Chondrocyte (in vitro differentiated cells): ENCODE data around the gene GRAP2. TPM values are rescaled to one million over a fixed set of nuclear protein-coding genes. Genes with fewer than 3 reads are reported as not detected.

Experiments
- DNase-seq: peaks from one replicate; pipeline ENCODE4 v3.0.0; 2021; ENCODE audit warnings: mixed read lengths, low spot score
- H3K27ac Mint-ChIP-seq: one replicate; pipeline ENCODE4 v1.8.0; 2021; ENCODE audit warnings: mild to moderate bottlenecking, moderate library complexity, mixed read lengths; ENCODE audit not compliant: unreplicated experiment
- H3K27me3 Mint-ChIP-seq: 2 replicates; pipeline ENCODE4 v1.8.0; 2021; ENCODE audit warnings: low read depth, mixed read lengths
- H3K36me3 Mint-ChIP-seq: 2 replicates; pipeline ENCODE4 v1.8.0; 2021; ENCODE audit warnings: low read depth, mixed read lengths
- H3K4me1 Mint-ChIP-seq: 2 replicates; pipeline ENCODE4 v1.8.0; 2021; ENCODE audit warnings: low read depth, mild to moderate bottlenecking, mixed read lengths
- H3K4me3 Mint-ChIP-seq: one replicate; pipeline ENCODE4 v1.8.0; 2021; ENCODE audit warnings: mild to moderate bottlenecking, moderate library complexity, mixed read lengths; ENCODE audit not compliant: unreplicated experiment
- H3K9me3 Mint-ChIP-seq: 2 replicates; pipeline ENCODE4 v1.8.0; 2021; ENCODE audit warnings: low read depth, mixed read lengths
- long read RNA-seq: library from polyadenylated mRNA; stranded (forward); transcript quantifications from one replicate; pipeline ENCODE4 v2.0.0, GENCODE V29; 2021
- total RNA-seq: library from RNA; stranded (reverse); gene quantifications from 3 replicates; pipeline ENCODE4 v1.2.1, GENCODE V29; 2021
- TF ChIP-seq, protein P1 (sequence below): fragments of 200-600 bp; sonication (generic); IDR thresholded peaks from 2 replicates; pipeline ENCODE4 v1.5.0; 2021; ENCODE audit warnings: antibody characterized with exemption, mild to moderate bottlenecking, moderate library complexity

GRAP2 gene
- 0.24 TPM in 1 of 3 replicates, not detected in the others for total RNA-seq
- long read RNA-seq: 0 reads

DNA sequence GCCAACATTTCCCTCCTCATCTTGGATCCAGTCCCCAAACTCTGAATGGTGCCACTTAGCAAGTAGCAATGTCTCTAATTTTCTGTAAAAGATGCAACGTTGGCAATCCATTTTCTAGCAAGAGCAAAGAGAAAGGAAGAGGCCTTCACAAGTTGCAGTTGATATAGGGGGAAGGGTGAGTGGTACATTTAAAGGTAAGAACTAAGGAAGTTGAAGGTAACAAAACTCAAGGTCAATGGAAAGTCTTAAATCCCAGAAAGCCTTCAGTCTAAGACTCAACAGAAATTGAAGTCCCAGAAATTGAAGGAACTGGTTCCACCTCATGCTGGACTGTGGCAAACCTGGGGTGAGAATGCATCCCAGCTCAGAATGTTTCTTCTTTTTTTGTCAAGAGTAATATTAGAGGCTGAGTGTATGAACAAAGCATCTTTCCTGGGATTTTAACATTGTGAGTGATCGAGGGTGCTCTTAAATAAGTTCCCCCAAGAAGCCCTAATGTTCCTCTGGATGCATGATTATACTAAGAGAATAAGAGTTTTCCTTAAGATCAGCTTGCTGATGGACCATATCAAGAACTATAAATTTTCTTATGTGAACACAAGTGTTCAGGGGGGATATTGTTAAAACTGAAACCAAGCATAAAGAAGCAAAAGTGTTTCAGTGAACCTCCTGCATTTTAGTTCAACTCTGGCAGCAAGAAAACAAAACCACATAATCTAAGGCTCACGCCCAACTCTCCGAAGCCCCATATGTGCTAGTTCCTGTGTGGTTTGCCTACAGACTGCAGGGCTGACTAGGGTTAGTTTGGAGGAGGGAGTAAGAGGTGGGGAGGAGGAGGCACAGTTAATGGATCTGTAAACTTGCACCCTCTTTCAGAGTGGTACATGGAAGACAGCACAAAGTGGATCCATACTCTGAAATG is at the start of gene GRAP2:
Gene GRAP2 (plus strand): TSS at position 779 of the 922 bp plus-strand sequence. CDS start 46,023 bp downstream, outside the sequence.
- H3K27me3 Mint-ChIP-seq: peaks cover 16% of the 10 kb centered on the region
- TF ChIP-seq, protein P1, sequence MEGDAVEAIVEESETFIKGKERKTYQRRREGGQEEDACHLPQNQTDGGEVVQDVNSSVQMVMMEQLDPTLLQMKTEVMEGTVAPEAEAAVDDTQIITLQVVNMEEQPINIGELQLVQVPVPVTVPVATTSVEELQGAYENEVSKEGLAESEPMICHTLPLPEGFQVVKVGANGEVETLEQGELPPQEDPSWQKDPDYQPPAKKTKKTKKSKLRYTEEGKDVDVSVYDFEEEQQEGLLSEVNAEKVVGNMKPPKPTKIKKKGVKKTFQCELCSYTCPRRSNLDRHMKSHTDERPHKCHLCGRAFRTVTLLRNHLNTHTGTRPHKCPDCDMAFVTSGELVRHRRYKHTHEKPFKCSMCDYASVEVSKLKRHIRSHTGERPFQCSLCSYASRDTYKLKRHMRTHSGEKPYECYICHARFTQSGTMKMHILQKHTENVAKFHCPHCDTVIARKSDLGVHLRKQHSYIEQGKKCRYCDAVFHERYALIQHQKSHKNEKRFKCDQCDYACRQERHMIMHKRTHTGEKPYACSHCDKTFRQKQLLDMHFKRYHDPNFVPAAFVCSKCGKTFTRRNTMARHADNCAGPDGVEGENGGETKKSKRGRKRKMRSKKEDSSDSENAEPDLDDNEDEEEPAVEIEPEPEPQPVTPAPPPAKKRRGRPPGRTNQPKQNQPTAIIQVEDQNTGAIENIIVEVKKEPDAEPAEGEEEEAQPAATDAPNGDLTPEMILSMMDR: no peak
- no peak within 1 kb of the TSS for H3K4me3 Mint-ChIP-seq
- no peaks in the 10 kb centered on the region for H3K9me3 Mint-ChIP-seq
- H3K36me3 Mint-ChIP-seq: no peaks in the 10 kb centered on the region
- no peak for DNase-seq
- H3K27ac Mint-ChIP-seq: no peak within 1 kb of the TSS
- no peaks in the 10 kb centered on the region for H3K4me1 Mint-ChIP-seq

DNA sequence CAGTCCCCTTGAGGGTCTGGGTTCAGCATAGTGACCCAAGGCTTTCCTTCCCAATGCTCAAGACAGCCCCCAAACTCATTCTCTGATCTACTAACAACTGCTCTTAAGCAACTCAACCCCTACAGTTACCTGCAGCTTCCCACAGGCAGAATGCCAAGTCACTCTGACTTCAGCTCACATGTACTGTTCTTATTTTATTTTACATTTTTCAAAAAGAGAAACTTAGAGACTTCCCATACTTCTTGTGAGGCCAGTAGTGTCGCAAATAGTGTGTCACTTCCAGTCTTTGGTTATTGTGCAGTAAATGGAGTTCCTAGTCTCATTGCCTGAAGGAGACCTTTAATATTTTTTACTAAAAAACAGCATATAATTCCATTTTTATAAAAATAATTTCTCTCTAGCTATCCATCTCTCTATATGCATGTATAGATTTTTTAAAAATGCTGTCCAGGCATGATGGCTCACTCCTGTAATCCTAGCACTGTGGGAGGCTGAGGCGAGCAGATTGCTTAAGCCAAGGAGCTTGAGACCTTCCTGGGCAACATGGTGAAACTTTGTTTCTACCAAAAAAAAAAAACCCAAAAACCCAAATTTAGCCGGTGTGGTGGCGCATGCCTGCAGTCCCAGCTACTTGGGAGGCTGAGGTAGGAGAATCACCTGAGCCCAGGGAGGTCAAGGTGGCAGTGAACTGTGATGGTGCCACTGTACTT is 49.1 kb upstream of the GRAP2 start:
- DNase-seq: no peak
- Mint-ChIP-seq H3K27ac (no peak overlapping the region), H3K36me3 (no peaks in the 10 kb centered on the region), H3K4me3 (no peak overlapping the region), H3K4me1 (no peaks in the 10 kb centered on the region), H3K27me3 (peaks cover 14% of the 10 kb centered on the region), H3K9me3 (no peaks in the 10 kb centered on the region)
- TF ChIP-seq, protein P1: no peak

DNA sequence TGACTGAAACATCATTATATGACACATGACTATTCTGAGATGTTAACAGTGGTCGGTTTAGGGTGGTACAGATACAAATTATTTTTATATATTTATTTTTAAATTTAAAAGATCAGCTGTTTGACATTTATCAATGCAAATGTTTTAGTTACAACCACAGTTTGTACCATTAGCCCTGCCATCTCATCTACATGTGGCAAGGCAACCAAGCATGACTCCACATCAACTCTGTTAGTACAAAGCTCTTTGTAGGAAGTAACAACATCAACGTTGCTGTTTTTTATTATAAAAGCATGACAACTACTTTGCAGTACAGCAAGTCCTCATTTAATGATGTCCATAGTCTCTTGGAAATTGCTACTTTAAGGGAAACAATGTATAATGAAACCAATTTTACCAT is 48.1 kb upstream of the GRAP2 start:
- Mint-ChIP-seq H3K4me1 (no peaks in the 10 kb centered on the region), H3K27ac (no peak overlapping the region), H3K36me3 (no peaks in the 10 kb centered on the region), H3K4me3 (no peak overlapping the region), H3K27me3 (peaks cover 16% of the 10 kb centered on the region), H3K9me3 (no peaks in the 10 kb centered on the region)
- no peak for DNase-seq
- TF ChIP-seq, protein P1: no peak

DNA sequence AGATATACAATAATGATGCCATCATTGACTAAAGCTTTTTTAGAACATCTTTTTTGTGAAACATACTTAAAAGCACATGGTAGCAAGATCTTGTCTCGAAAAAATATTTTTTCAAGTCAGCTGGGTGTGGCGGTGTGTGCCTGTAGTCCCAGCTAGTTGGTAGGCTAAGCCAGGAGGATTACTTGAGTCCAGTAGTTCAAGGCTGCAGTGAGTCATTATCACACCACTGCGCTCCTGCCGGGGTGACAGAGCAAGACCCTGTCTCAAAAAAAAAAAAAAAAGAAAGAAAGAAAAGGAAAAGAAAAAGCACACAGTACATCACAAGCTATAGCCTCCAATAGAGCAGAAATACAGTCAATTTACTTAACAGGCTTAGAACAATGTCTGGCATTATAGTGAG is 44.3 kb upstream of the GRAP2 start:
- Mint-ChIP-seq H3K27ac (no peak overlapping the region), H3K27me3 (peaks cover 21% of the 10 kb centered on the region), H3K4me1 (no peaks in the 10 kb centered on the region)

More for the DNA sequence above, 44.3 kb upstream of the GRAP2 start:
- TF ChIP-seq, protein P1: no peak
- Mint-ChIP-seq H3K4me3 (no peak overlapping the region), H3K9me3 (no peaks in the 10 kb centered on the region), H3K36me3 (no peaks in the 10 kb centered on the region)
- no peak for DNase-seq
